Astrocyte of the hippocampus (primary cell): Measurements from ENCODE around the gene OR6T1.
A peak's percentile ranks its signal among the peaks of the same experiment; 100 is the strongest.

Source experiments
- DNase-seq: peaks from one replicate; pipeline ENCODE4 v3.0.0; 2011; ENCODE audit warnings: low read depth, low spot score

The OR6T1 gene

GRCh38 chr11:123943738-123944137 is at the start of gene OR6T1:
OR6T1 (minus strand) TSS chr11:123943838; CDS start chr11:123943838, 0 bp downstream.
- no peak for DNase-seq

GRCh38 chr11:123979311-123979710 is 35.7 kb upstream of the OR6T1 start:
- no peak for DNase-seq

GRCh38 chr11:123977731-123978347 is 34.2 kb upstream of the OR6T1 start, which contains the start of gene OR10S1:
OR10S1 (minus strand) TSS chr11:123977781; CDS start chr11:123977664, 117 bp downstream.
- no peak for DNase-seq

GRCh38 chr11:123976770-123977560 is 33.3 kb upstream of the OR6T1 start:
- DNase-seq, result no peak

- peak; percentile 49 for DNase-seq
These were observed 30.2 kb upstream of the OR6T1 start for GRCh38 chr11:123973816-123974215.

GRCh38 chr11:123956752-123957151 is 13.1 kb upstream of the OR6T1 start:
- no peak for DNase-seq

- DNase-seq, result no peak
These were observed 1.5 kb upstream of the OR6T1 start for GRCh38 chr11:123945132-123945531.

- no peak for DNase-seq
These were observed 1.2 kb downstream of the OR6T1 start for GRCh38 chr11:123942413-123942812.

GRCh38 chr11:123939317-123939716 is 4.3 kb downstream of the OR6T1 start, which contains the start of gene OR4D5:
OR4D5 (plus strand) TSS chr11:123939617; CDS start chr11:123939617, 0 bp downstream.
- no peak for DNase-seq

GRCh38 chr11:123924027-123924426 is 19.6 kb downstream of the OR6T1 start:
- no peak for DNase-seq

GRCh38 chr11:123920943-123921342 is 22.7 kb downstream of the OR6T1 start:
- no peak for DNase-seq

- no peak for DNase-seq
These were observed 37.8 kb downstream of the OR6T1 start for GRCh38 chr11:123905826-123906225.

GRCh38 chr11:123904932-123905331 is 38.7 kb downstream of the OR6T1 start:
- DNase-seq, result no peak

- no peak for DNase-seq
These were observed 39.7 kb downstream of the OR6T1 start for GRCh38 chr11:123903932-123904331.

- no peak for DNase-seq
These were observed 41.8 kb downstream of the OR6T1 start, which contains the start of gene OR8D4 for GRCh38 chr11:123901867-123902266. OR8D4 (plus strand) TSS chr11:123902167; CDS start chr11:123906432, 4,265 bp downstream.

- no peak for DNase-seq
These were observed 43.8 kb downstream of the OR6T1 start for GRCh38 chr11:123899792-123900191.
